IMR-90 (cell line): ENCODE results near the gene EEIG2. TPM values are rescaled to one million over a fixed set of nuclear protein-coding genes. Genes with fewer than 3 reads are reported as not detected.

Source experiments
- polyA plus RNA-seq, 3 experiments: library from polyadenylated mRNA; depleted of rRNA; stranded (reverse); fragments of >200 nt; gene quantifications; 2 replicates each; pipeline ENCODE4 v1.2.3, GENCODE V29; 2012; ENCODE audit warnings: low replicate concordance in 1 of 3
- total RNA-seq: library from RNA; depleted of rRNA; stranded (reverse); fragments of >200 nt; gene quantifications from 2 replicates; pipeline ENCODE4 v1.2.3, GENCODE V29; 2012; rRNA removed

EEIG2 gene
- total and polyA plus RNA-seq, 2 of the 4 experiments (the other 2 are of a cell fraction), result 1.7 to 4.8 TPM

Other genes with a start within 250 kb of the EEIG2 start
- not detected in 2 replicates for gene NBPF6, start 109.8 kb upstream of the EEIG2 start, total RNA-seq
- gene NBPF6, start 109.8 kb upstream of the EEIG2 start, polyA plus RNA-seq (2012; rRNA removed), result not detected in 2 replicates
- gene HENMT1, start 101.0 kb downstream of the EEIG2 start, total RNA-seq, result 0.28 and 0.54 TPM in 2 replicates
- 0.43 and 0.67 TPM in 2 replicates for gene HENMT1, start 101.0 kb downstream of the EEIG2 start, polyA plus RNA-seq (2012; rRNA removed)
- 9.0 and 15.0 TPM in 2 replicates for gene PRPF38B, start 132.2 kb downstream of the EEIG2 start, total RNA-seq
- 15.5 and 19.3 TPM in 2 replicates for gene PRPF38B, start 132.2 kb downstream of the EEIG2 start, polyA plus RNA-seq (2012; rRNA removed)
- gene FNDC7, start 152.8 kb downstream of the EEIG2 start, total RNA-seq, result under 0.01 TPM in 1 of 2 replicates, not detected in the other
- 0.06 TPM in 1 of 2 replicates, not detected in the other for gene FNDC7, start 152.8 kb downstream of the EEIG2 start, polyA plus RNA-seq (2012; rRNA removed)
- gene STXBP3, start 186.6 kb downstream of the EEIG2 start, total RNA-seq, result 19.7 and 38.3 TPM in 2 replicates
- gene STXBP3, start 186.6 kb downstream of the EEIG2 start, polyA plus RNA-seq (2012; rRNA removed), result 14.2 and 19.1 TPM in 2 replicates